ENCODE measurements around the gene ROGDI.

DNA sequence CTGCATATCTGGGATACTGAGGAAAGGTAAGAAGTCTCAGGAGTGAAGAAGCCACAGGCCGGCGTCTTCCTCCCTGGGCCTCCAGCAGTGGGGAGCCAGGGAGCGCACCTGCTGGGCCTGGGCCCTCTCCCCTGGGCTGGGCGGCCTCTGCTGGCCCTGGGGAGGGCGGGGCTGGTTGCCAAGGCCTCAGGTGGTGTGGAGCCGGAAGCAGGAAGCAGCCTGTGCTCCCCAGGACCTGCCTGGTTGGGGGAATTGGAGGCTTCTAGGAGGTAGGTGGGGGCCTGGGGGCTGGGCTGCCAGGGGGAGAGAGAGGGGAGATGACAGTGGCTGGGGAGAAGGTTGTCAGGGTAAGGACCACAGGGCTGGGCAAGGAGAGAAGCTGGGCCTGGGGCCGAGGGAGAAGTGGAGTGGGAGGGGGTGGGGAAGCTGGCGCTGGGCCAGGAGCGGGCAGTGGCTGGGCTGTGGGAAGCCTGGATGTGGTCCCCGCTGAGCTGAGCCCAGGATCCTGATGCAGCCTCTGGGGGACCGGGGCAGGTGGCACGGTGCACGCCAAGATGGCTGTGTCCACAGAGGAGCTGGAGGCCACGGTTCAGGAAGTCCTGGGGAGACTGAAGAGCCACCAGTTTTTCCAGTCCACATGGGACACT, 7.1 kb downstream of the ROGDI start, which contains the start of gene SMIM22:
- TF ChIP-seq TBP (CRISPR knock-in tag; IDR thresholded peaks at IDR 0.05) = no peak
- no peak for TF ChIP-seq CREB1 (IDR thresholded peaks at IDR 0.05)
- TF ChIP-seq CREB1 (CRISPR knock-in tag; IDR thresholded peaks at IDR 0.05) = no peak
- TF ChIP-seq TCF12 (IDR thresholded peaks at IDR 0.05) = no peak
- no peak for TF ChIP-seq TCF12 (CRISPR knock-in tag; IDR thresholded peaks at IDR 0.05)
- TF ChIP-seq ZNF274 (CRISPR knock-in tag; IDR thresholded peaks at IDR 0.05) = no peak
- TF ChIP-seq CREM (IDR thresholded peaks at IDR 0.05) = no peak
- TF ChIP-seq CREM (CRISPR knock-in tag; IDR thresholded peaks at IDR 0.05) = no peak
- TF ChIP-seq, protein P1, sequence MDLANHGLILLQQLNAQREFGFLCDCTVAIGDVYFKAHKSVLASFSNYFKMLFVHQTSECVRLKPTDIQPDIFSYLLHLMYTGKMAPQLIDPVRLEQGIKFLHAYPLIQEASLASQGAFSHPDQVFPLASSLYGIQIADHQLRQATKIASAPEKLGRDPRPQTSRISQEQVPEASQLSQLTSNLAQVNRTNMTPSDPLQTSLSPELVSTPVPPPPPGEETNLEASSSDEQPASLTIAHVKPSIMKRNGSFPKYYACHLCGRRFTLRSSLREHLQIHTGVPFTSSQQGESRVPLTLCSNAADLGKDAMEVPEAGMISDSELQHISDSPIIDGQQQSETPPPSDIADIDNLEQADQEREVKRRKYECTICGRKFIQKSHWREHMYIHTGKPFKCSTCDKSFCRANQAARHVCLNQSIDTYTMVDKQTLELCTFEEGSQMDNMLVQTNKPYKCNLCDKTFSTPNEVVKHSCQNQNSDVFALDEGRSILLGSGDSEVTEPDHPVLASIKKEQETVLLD (CRISPR knock-in tag; IDR thresholded peaks at IDR 0.05; ENCODE audit: low read depth) = no peak
- TF ChIP-seq ZNF3 (CRISPR knock-in tag; IDR thresholded peaks at IDR 0.05) = no peak
- no peak for TF ChIP-seq BRCA1 (CRISPR knock-in tag; IDR thresholded peaks at IDR 0.05)
- TF ChIP-seq MXD4 (CRISPR knock-in tag; IDR thresholded peaks at IDR 0.05) = no peak
- no peak for TF ChIP-seq RAD21 (CRISPR knock-in tag; IDR thresholded peaks at IDR 0.05)
- TF ChIP-seq MXI1 (IDR thresholded peaks at IDR 0.05; ENCODE audit: borderline replicate concordance, low read depth, low read length) = no peak
- TF ChIP-seq CTCF (CRISPR knock-in tag; IDR thresholded peaks at IDR 0.05) = no peak
